Endothelial cell of umbilical vein (primary cell): ENCODE measurements around the gene IQGAP2. TPM values are rescaled to one million over a fixed set of nuclear protein-coding genes. Genes with fewer than 3 reads are reported as not detected.

Experiments
- BruUV-seq: library from RNA; stranded (reverse); fragments of 400-500 nt; replicated peaks from 2 replicates; lab custom pipeline; 2021; lab: Mats Ljungman, UMichigan
- CTCF ChIA-PET: fragments of 300-600, 350-600 bp; sonication (Branson Sonifier 250); formaldehyde crosslinking; loops from one replicate; lab custom pipeline; 2021; ENCODE audit warnings: antibody characterized with exemption, inconsistent platforms; lab: Charles Lee
- POLR2A ChIA-PET: fragments of 300-600, 350-600 bp; sonication (Branson Sonifier 250); formaldehyde crosslinking; loops from one replicate; lab custom pipeline; 2021; ENCODE audit warnings: antibody characterized with exemption, inconsistent platforms; lab: Charles Lee
- DNase-seq: peaks from one replicate; pipeline ENCODE4 v3.0.0-alpha.2; 2011; ENCODE audit warnings: low read depth, low spot score
- FAIRE-seq: peaks from 2 replicates; lab custom pipeline; 2011; peaks lifted over from hg19 to GRCh38; lab: Jason Lieb, UNC
- H2AFZ ChIP-seq: 2 replicates; pipeline ENCODE4 v1.6.0; 2012; ENCODE audit warnings: low read depth, low read length, control low read depth, inconsistent platforms
- H3K27ac ChIP-seq: 2 replicates; pipeline ENCODE4 v1.5.1; 2011; ENCODE audit warnings: low read depth, mild to moderate bottlenecking, control low read depth, low read length, moderate library complexity; ENCODE audit not compliant: insufficient read depth
- H3K27me3 ChIP-seq, 2 experiments: 2 replicates each; pipeline versions ENCODE4 v1.6.0 to v1.6.1; 2011; ENCODE audit warnings: low read length in 2 of 2, mixed read lengths in 1 of 2; ENCODE audit not compliant: control insufficient read depth in 2 of 2, insufficient read depth in 2 of 2
- H3K36me3 ChIP-seq, 2 experiments: 2 replicates in 1 of 2; 3 replicates in 1 of 2; pipeline ENCODE4 v1.5.1; 2011; ENCODE audit warnings: low read length in 2 of 2, mild to moderate bottlenecking in 1 of 2, moderate library complexity in 1 of 2; ENCODE audit not compliant: control insufficient read depth in 2 of 2, insufficient read depth in 2 of 2; ENCODE audit errors: extremely low read depth in 1 of 2
- H3K4me1 ChIP-seq: 3 replicates; pipeline ENCODE4 v1.5.1; 2011; ENCODE audit warnings: mild to moderate bottlenecking, low read length; ENCODE audit not compliant: control insufficient read depth, insufficient read depth; ENCODE audit errors: extremely low read depth
- H3K4me2 ChIP-seq: 2 replicates; pipeline ENCODE4 v1.6.1; 2011; ENCODE audit warnings: low read length, control low read depth, mixed read lengths; ENCODE audit not compliant: insufficient read depth
- H3K4me3 ChIP-seq, 3 experiments: fragments of 200-600 bp in 1 of 3; sonication (generic), shearing (Covaris generic) in 1 of 3; replicated peaks in 1 of 3; 2 replicates each; pipeline ENCODE4 v1.5.1; 2011 to 2016; ENCODE audit warnings: control low read depth in 3 of 3, low read length in 3 of 3, mild to moderate bottlenecking in 2 of 3, inconsistent platforms in 1 of 3, low read depth in 1 of 3, moderate library complexity in 1 of 3; ENCODE audit not compliant: insufficient read depth in 1 of 3
- H3K79me2 ChIP-seq: 2 replicates; pipeline ENCODE4 v1.6.0; 2012; ENCODE audit warnings: low read length, inconsistent platforms; ENCODE audit not compliant: control insufficient read depth, insufficient read depth
- H3K9ac ChIP-seq: replicated peaks from 2 replicates; pipeline ENCODE3; 2011; ENCODE audit warnings: low read length, control low read depth; ENCODE audit not compliant: insufficient read depth; ENCODE audit errors: extremely low read depth
- H3K9me1 ChIP-seq: replicated peaks from 3 replicates; pipeline ENCODE4 v1.6.0; 2011; ENCODE audit warnings: mild to moderate bottlenecking, low read length; ENCODE audit not compliant: control insufficient read depth, insufficient read depth; ENCODE audit errors: extremely low read depth
- H3K9me3 ChIP-seq: replicated peaks from 2 replicates; pipeline ENCODE4 v1.5.1; 2012; ENCODE audit warnings: low read length, inconsistent platforms; ENCODE audit not compliant: control insufficient read depth, insufficient read depth
- H4K20me1 ChIP-seq: replicated peaks from 2 replicates; pipeline ENCODE3; 2011; ENCODE audit warnings: mild to moderate bottlenecking, low read length; ENCODE audit not compliant: control insufficient read depth, insufficient read depth; ENCODE audit errors: extremely low read depth
- EZH2 ChIP-seq: IDR thresholded peaks from 2 replicates; pipeline ENCODE4 v1.6.1; 2012; ENCODE audit warnings: borderline replicate concordance, low read depth, mild to moderate bottlenecking, moderate library complexity, low read length, inconsistent platforms; ENCODE audit not compliant: severe bottlenecking
- FOS ChIP-seq: IDR thresholded peaks from 2 replicates; pipeline ENCODE4 v1.6.1; 2011; ENCODE audit warnings: mild to moderate bottlenecking, low read length, moderate library complexity, borderline replicate concordance; ENCODE audit not compliant: insufficient read depth
- GATA2 ChIP-seq: IDR thresholded peaks from 2 replicates; pipeline ENCODE4 v1.7.0; 2011; ENCODE audit warnings: low read depth, mild to moderate bottlenecking, moderate library complexity, mixed read lengths, low read length; ENCODE audit not compliant: insufficient read length, insufficient read depth
- JUN ChIP-seq: IDR thresholded peaks from 2 replicates; pipeline ENCODE4 v1.6.1; 2011; ENCODE audit warnings: borderline replicate concordance, low read depth; ENCODE audit not compliant: insufficient read length, insufficient read depth
- MYC ChIP-seq: IDR thresholded peaks from one replicate; pipeline ENCODE4 v1.6.1; 2011; ENCODE audit warnings: mild to moderate bottlenecking, low read depth, low read length
- POLR2A ChIP-seq: IDR thresholded peaks from 2 replicates; pipeline ENCODE4 v1.6.1; 2012; ENCODE audit warnings: low read depth, mild to moderate bottlenecking, control low read depth, low read length
- POLR2AphosphoS5 ChIP-seq: IDR thresholded peaks from 2 replicates; pipeline ENCODE4 v1.6.1; 2012; ENCODE audit warnings: low read depth, mild to moderate bottlenecking, control low read depth, low read length, moderate library complexity; ENCODE audit not compliant: insufficient read depth
- dilution Hi-C: fragments of 300-500 bp; cut with MboI; formaldehyde crosslinking; loops from one replicate; pipeline ENCODE4 v1.15.0; 2019; ENCODE audit warnings: low sequenced_read_pairs; ENCODE audit not compliant: extremely low pct_ligation_motif_present
- intact Hi-C: fragments of 100-400 bp; cut with micrococcal nuclease; formaldehyde crosslinking; loops from one replicate; pipeline ENCODE4 v1.10.0; 2022
- polyA plus RNA-seq, 4 experiments: library from polyadenylated mRNA; depleted of rRNA in 3 of 4; stranded (reverse) in 3 of 4; unstranded in 1 of 4; fragments of >200 nt; gene quantifications; 2 replicates each; pipeline versions ENCODE4 v1.2.1 to v1.2.3, GENCODE V29; 2011 to 2012; ENCODE audit warnings: missing spikeins in 1 of 4
- total RNA-seq: library from RNA; stranded (reverse); gene quantifications from 2 replicates; pipeline ENCODE4 v1.2.3, GENCODE V29; 2021
- TF ChIP-seq, protein P1 (sequence below), 2 donors: IDR thresholded peaks; 1 replicate in 1 of 2; 2 replicates in 1 of 2; pipeline ENCODE4 v1.5.1; 2011; ENCODE audit warnings: low read length in 2 of 2, mild to moderate bottlenecking in 2 of 2, moderate library complexity in 2 of 2, control low read depth in 1 of 2, inconsistent platforms in 1 of 2, low read depth in 1 of 2; ENCODE audit not compliant: insufficient read depth in 1 of 2; ENCODE audit errors: extremely low read depth in 1 of 2
- TF ChIP-seq, protein P2 (sequence below): IDR thresholded peaks from 2 replicates; pipeline ENCODE4 v1.6.1; 2011; ENCODE audit not compliant: insufficient read depth, insufficient read length

IQGAP2 gene
- total and polyA plus RNA-seq, 2 donors (not counting 3 experiments of a cell fraction or from before 2014, with no cell fraction given) = 4.5 to 4.7 TPM

DNA sequence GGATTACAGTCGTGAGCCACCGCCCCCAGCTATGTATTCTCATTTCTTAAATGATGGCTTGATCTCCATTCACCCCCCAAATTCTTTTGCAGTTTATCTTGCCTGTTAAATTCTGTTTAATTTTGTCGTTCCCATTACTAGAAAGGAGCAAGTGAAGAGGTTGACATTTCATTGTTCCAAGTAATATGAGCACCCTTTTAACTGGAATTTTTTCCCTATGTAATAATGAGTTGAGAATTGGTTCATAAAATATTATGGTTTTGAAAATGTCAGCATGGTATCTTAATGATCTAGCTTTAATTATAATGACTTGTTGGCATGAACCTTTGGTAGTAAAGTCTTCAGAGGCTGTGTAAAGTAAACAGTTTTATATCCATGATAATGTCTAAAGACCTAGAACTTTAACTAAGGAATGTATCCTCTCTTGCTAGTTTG lies 182.7 kb downstream of the IQGAP2 start:
- H3K36me3 ChIP-seq = no peaks in the 10 kb centered on the region
- H3K4me2 ChIP-seq = no peak overlapping the region
- intact Hi-C loops (loop anchor here (10.0 kb wide), 1 partner anchor 851 kb away; no protein-coding TSS in a partner anchor), dilution Hi-C loops (no loop called here)
- DNase-seq = no peak
- no peak for FAIRE-seq
- no peak overlapping the region for H3K27ac ChIP-seq
- H3K9me1 ChIP-seq = no peaks in the 10 kb centered on the region
- no peak overlapping the region for H3K4me3 ChIP-seq
- no peak for TF ChIP-seq GATA2
- no peak for TF ChIP-seq POLR2A
- TF ChIP-seq, protein P1, sequence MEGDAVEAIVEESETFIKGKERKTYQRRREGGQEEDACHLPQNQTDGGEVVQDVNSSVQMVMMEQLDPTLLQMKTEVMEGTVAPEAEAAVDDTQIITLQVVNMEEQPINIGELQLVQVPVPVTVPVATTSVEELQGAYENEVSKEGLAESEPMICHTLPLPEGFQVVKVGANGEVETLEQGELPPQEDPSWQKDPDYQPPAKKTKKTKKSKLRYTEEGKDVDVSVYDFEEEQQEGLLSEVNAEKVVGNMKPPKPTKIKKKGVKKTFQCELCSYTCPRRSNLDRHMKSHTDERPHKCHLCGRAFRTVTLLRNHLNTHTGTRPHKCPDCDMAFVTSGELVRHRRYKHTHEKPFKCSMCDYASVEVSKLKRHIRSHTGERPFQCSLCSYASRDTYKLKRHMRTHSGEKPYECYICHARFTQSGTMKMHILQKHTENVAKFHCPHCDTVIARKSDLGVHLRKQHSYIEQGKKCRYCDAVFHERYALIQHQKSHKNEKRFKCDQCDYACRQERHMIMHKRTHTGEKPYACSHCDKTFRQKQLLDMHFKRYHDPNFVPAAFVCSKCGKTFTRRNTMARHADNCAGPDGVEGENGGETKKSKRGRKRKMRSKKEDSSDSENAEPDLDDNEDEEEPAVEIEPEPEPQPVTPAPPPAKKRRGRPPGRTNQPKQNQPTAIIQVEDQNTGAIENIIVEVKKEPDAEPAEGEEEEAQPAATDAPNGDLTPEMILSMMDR (IDR thresholded peaks at IDR 0.05; ENCODE audit: extremely low read depth in 1 of 2, insufficient read depth in 1 of 2, low read depth in 1 of 2, low read length in 2 of 2) = no peak
- TF ChIP-seq FOS = no peak
- TF ChIP-seq EZH2 = no peak
- TF ChIP-seq, protein P2, sequence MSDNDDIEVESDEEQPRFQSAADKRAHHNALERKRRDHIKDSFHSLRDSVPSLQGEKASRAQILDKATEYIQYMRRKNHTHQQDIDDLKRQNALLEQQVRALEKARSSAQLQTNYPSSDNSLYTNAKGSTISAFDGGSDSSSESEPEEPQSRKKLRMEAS = no peak
- no peak for TF ChIP-seq JUN
- TF ChIP-seq POLR2AphosphoS5 = no peak
- TF ChIP-seq MYC = no peak
- H4K20me1 ChIP-seq = no peaks in the 10 kb centered on the region
- H3K27me3 ChIP-seq = peaks cover 9 to 23% of the 10 kb centered on the region in 2 experiments
- no peaks in the 10 kb centered on the region for H3K4me1 ChIP-seq
- no TSS peak for BruUV-seq
- ChIA-PET CTCF (interaction anchor here (0.9 kb wide), 1 partner anchor 430 kb away, joined by 3 read pairs; no protein-coding TSS in a partner anchor), POLR2A (no interaction called here)
- H2AFZ ChIP-seq = no peak overlapping the region
- no peaks in the 10 kb centered on the region for H3K79me2 ChIP-seq
- H3K9me3 ChIP-seq = no peaks in the 10 kb centered on the region
- no peak overlapping the region for H3K9ac ChIP-seq
